Body of pancreas (tissue), 4 donors: Measurements from ENCODE around the gene NOA1. TPM values are rescaled to one million over a fixed set of nuclear protein-coding genes. Genes with fewer than 3 reads are reported as not detected.

Source experiments
- ATAC-seq: fragments of 150-250 bp; one replicate; pipeline ENCODE4 v1.9.1; 2016
- DNase-seq, 4 donors: peaks; one replicate each; pipeline ENCODE4 v3.0.0-alpha.2; 2019
- H3K27ac ChIP-seq, 4 donors: fragments of 200-600 bp; sonication (generic); 1 replicate in 3 of 4; 2 replicates in 1 of 4; pipeline versions ENCODE4 v1.5.1 to v1.6.1; 2016 to 2019; ENCODE audit warnings: mild to moderate bottlenecking in 1 of 4, mixed read lengths in 1 of 4, moderate library complexity in 1 of 4
- H3K27me3 ChIP-seq, 2 donors: fragments of 200-600 bp; sonication (generic); one replicate each; pipeline ENCODE4 v1.6.0; 2016; ENCODE audit warnings: mild to moderate bottlenecking in 1 of 2
- H3K36me3 ChIP-seq, 2 donors: fragments of 200-600 bp; sonication (generic); replicated peaks in 1 of 2; 2 replicates each; pipeline ENCODE4 v1.5.1; 2016; ENCODE audit warnings: low read depth in 2 of 2; ENCODE audit not compliant: insufficient read depth in 1 of 2
- H3K4me1 ChIP-seq: fragments of 200-600 bp; sonication (generic); one replicate; pipeline ENCODE4 v1.6.0; 2016
- H3K4me3 ChIP-seq, 2 donors: fragments of 200-600 bp; sonication (generic); 1 replicate in 1 of 2; 2 replicates in 1 of 2; pipeline ENCODE4 v1.5.1; 2016 to 2019
- H3K9me3 ChIP-seq, 3 donors: fragments of 200-600 bp; sonication (generic); 1 replicate in 2 of 3; 2 replicates in 1 of 3; pipeline ENCODE4 v1.5.1; 2016
- POLR2A ChIP-seq, 3 donors: fragments of 450-650 bp; IDR thresholded peaks; one replicate each; pipeline ENCODE4 v1.6.1; 2016; ENCODE audit warnings: antibody characterized with exemption in 3 of 3, mild to moderate bottlenecking in 2 of 3
- WGBS, 2 donors: methylation state at CpG; one replicate each; pipeline ENCODE4 v1.1.5; 2017; 5-methylcytosine and 5-hydroxymethylcytosine counted together
- intact Hi-C: fragments of 100-400 bp; cut with DNase I; formaldehyde crosslinking; loops from one replicate; pipeline ENCODE4 v1.15.1; 2023
- total RNA-seq, 2 donors: library from RNA; depleted of rRNA; stranded (reverse); fragments of >200 nt; gene quantifications; one replicate each; pipeline ENCODE4 v1.1.0, GENCODE V29; 2016
- TF ChIP-seq, protein P1 (sequence below), 7 experiments: fragments of 450-650 bp in 4 of 7; fragments of 200-600 bp in 3 of 7; sonication (generic) in 3 of 7; IDR thresholded peaks; one replicate each; pipeline ENCODE4 v1.5.1; 2016 to 2019; ENCODE audit warnings: antibody characterized with exemption in 7 of 7

Gene NOA1
- total RNA-seq, 2 donors from 2014 or later = 27.7 to 30.6 TPM

- Histone ChIP-seq H3K9me3 (peaks cover 0 to 10% (median 0%) of the 10 kb centered on the region in 3 donors), H3K27ac (no peak overlapping the region), H3K27me3 (no peaks in the 10 kb centered on the region), H3K4me3 (no peak overlapping the region), H3K4me1 (peaks cover 27% of the 10 kb centered on the region), H3K36me3 (peaks cover 17 to 19% of the 10 kb centered on the region in 2 donors)
- TF ChIP-seq, protein P1, sequence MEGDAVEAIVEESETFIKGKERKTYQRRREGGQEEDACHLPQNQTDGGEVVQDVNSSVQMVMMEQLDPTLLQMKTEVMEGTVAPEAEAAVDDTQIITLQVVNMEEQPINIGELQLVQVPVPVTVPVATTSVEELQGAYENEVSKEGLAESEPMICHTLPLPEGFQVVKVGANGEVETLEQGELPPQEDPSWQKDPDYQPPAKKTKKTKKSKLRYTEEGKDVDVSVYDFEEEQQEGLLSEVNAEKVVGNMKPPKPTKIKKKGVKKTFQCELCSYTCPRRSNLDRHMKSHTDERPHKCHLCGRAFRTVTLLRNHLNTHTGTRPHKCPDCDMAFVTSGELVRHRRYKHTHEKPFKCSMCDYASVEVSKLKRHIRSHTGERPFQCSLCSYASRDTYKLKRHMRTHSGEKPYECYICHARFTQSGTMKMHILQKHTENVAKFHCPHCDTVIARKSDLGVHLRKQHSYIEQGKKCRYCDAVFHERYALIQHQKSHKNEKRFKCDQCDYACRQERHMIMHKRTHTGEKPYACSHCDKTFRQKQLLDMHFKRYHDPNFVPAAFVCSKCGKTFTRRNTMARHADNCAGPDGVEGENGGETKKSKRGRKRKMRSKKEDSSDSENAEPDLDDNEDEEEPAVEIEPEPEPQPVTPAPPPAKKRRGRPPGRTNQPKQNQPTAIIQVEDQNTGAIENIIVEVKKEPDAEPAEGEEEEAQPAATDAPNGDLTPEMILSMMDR (IDR thresholded peaks at IDR 0.05) = no peak
- no peak for TF ChIP-seq POLR2A (IDR thresholded peaks at IDR 0.05)
- intact Hi-C loops = no loop called here
- DNase-seq = no peak
- no peak for ATAC-seq
These were observed 4.6 kb downstream of the NOA1 start for GRCh38 chr4:56972809-56973208.

GRCh38 chr4:56972389-56972788 is 5.0 kb downstream of the NOA1 start:
- Histone ChIP-seq H3K27me3 (no peaks in the 10 kb centered on the region), H3K9me3 (peaks cover 0 to 10% (median 0%) of the 10 kb centered on the region in 3 donors), H3K36me3 (peaks cover 17 to 19% of the 10 kb centered on the region in 2 donors), H3K4me1 (peaks cover 27% of the 10 kb centered on the region), H3K4me3 (no peak overlapping the region), H3K27ac (no peak overlapping the region)
- ATAC-seq (no peak), DNase-seq (no peak)
- TF ChIP-seq, protein P1 (IDR thresholded peaks at IDR 0.05) = no peak
- TF ChIP-seq POLR2A (IDR thresholded peaks at IDR 0.05) = no peak
- intact Hi-C loops = no loop called here
- 91 to 96% methylated on average over 2 of the region's 2 CpGs for WGBS, 2 donors

- no peak for ATAC-seq
- intact Hi-C loops = no loop called here
- Histone ChIP-seq H3K27me3 (no peaks in the 10 kb centered on the region), H3K4me1 (peaks cover 27% of the 10 kb centered on the region), H3K9me3 (peaks cover 0 to 10% (median 0%) of the 10 kb centered on the region in 3 donors), H3K36me3 (peaks cover 20 to 22% of the 10 kb centered on the region in 2 donors), H3K4me3 (no peak overlapping the region), H3K27ac (no peak overlapping the region)
- 96 to 97% methylated on average over 2 of the region's 2 CpGs for WGBS, 2 donors
- no peak for TF ChIP-seq POLR2A (IDR thresholded peaks at IDR 0.05)
- TF ChIP-seq, protein P1 (IDR thresholded peaks at IDR 0.05) = no peak
- no peak for DNase-seq
These were observed 6.0 kb downstream of the NOA1 start for GRCh38 chr4:56971383-56971782.

- Histone ChIP-seq H3K27me3 (no peaks in the 10 kb centered on the region), H3K4me3 (no peak overlapping the region), H3K27ac (no peak overlapping the region), H3K4me1 (no peaks in the 10 kb centered on the region), H3K36me3 (peaks cover 1 to 5% of the 10 kb centered on the region in 2 donors), H3K9me3 (no peaks in the 10 kb centered on the region)
- no peak for TF ChIP-seq POLR2A (IDR thresholded peaks at IDR 0.05)
- TF ChIP-seq, protein P1 (IDR thresholded peaks at IDR 0.05) = no peak
- intact Hi-C loops = no loop called here
- ATAC-seq (no peak), DNase-seq (no peak)
- WGBS, 2 donors = 97 to 98% methylated on average over 2 of the region's 2 CpGs
These were observed 16.3 kb downstream of the NOA1 start for GRCh38 chr4:56961107-56961500.

DNA sequence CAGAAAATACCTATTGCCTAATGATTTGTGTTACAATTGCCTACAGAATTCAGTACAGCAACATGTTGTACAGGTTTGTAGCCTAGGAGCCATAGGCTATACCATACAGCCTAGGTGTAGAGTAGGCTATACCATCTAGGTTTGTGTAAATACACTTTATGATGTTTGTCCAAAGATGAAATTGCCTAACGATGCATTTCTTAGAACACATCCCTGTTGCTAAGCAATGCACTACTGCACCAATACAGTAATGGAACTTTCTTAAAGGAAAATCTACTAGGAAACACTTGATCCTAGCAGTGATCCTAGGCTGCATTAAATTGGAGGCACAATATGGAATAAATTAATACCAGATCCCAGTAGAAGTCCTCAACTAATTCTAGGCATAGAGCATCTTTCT is 18.3 kb downstream of the NOA1 start:
- TF ChIP-seq, protein P1 (IDR thresholded peaks at IDR 0.05) = no peak
- TF ChIP-seq POLR2A (IDR thresholded peaks at IDR 0.05) = no peak
- H3K36me3 ChIP-seq = peaks cover 0 to 5% of the 10 kb centered on the region in 2 donors
- no peaks in the 10 kb centered on the region for H3K9me3 ChIP-seq
- DNase-seq (no peak), ATAC-seq (no peak)
- H3K27me3 ChIP-seq = no peaks in the 10 kb centered on the region
- intact Hi-C loops = no loop called here
- WGBS, 2 donors = 30 to 38% methylated on average over 1 of the region's 1 CpG
- no peak overlapping the region for H3K4me3 ChIP-seq
- no peak overlapping the region for H3K27ac ChIP-seq
- H3K4me1 ChIP-seq = no peaks in the 10 kb centered on the region
